Right lobe of liver (tissue), 4 donors: ENCODE data around the gene DAP3.

Experiments used
- POLR2A ChIP-seq: fragments of 450-650 bp; IDR thresholded peaks from one replicate; pipeline ENCODE4 v1.6.1; 2017; ENCODE audit warnings: antibody characterized with exemption, mild to moderate bottlenecking
- TF ChIP-seq, protein P1 (sequence below), 4 donors: fragments of 200-600 bp in 3 of 4; fragments of 450-650 bp in 1 of 4; IDR thresholded peaks; one replicate each; pipeline versions ENCODE4 v1.5.1 to v1.8.0; 2016 to 2022; ENCODE audit warnings: antibody characterized with exemption in 4 of 4, mild to moderate bottlenecking in 2 of 4
- donor health status: DM: no; HTN: no; CAD: no.
- donor health status: DM: no; HTN: no; CAD: no.
- donor health status: DM: no; HTN: yes; CAD: no.

DNA sequence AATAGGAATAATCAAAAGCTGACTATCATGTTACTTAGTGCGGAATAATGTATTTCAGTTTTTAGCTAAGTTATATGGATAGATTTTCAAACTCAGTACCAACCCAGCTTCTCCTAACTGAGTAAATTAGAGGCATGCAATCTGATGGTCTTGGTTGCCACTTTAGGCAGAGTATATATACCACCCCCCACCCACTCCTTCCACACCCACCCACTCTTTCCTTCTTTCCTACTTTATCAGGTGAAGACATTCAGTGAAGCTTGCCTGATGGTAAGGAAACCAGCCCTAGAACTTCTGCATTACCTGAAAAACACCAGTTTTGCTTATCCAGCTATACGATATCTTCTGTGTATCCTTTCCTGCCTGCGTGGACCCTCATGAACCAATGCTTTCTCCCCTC, 36.3 kb downstream of the DAP3 start:
- no peak for TF ChIP-seq POLR2A
- TF ChIP-seq, protein P1, sequence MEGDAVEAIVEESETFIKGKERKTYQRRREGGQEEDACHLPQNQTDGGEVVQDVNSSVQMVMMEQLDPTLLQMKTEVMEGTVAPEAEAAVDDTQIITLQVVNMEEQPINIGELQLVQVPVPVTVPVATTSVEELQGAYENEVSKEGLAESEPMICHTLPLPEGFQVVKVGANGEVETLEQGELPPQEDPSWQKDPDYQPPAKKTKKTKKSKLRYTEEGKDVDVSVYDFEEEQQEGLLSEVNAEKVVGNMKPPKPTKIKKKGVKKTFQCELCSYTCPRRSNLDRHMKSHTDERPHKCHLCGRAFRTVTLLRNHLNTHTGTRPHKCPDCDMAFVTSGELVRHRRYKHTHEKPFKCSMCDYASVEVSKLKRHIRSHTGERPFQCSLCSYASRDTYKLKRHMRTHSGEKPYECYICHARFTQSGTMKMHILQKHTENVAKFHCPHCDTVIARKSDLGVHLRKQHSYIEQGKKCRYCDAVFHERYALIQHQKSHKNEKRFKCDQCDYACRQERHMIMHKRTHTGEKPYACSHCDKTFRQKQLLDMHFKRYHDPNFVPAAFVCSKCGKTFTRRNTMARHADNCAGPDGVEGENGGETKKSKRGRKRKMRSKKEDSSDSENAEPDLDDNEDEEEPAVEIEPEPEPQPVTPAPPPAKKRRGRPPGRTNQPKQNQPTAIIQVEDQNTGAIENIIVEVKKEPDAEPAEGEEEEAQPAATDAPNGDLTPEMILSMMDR (IDR thresholded peaks at IDR 0.05) = no peak
